NCI-H1930 (cell line): Measurements from ENCODE around the gene SPX.

ENCODE experiments used
- DNase-seq, 2 experiments: peaks; one replicate each; lab custom pipeline; 2025; lab: John Stamatoyannopoulos, UW

SPX gene

DNA sequence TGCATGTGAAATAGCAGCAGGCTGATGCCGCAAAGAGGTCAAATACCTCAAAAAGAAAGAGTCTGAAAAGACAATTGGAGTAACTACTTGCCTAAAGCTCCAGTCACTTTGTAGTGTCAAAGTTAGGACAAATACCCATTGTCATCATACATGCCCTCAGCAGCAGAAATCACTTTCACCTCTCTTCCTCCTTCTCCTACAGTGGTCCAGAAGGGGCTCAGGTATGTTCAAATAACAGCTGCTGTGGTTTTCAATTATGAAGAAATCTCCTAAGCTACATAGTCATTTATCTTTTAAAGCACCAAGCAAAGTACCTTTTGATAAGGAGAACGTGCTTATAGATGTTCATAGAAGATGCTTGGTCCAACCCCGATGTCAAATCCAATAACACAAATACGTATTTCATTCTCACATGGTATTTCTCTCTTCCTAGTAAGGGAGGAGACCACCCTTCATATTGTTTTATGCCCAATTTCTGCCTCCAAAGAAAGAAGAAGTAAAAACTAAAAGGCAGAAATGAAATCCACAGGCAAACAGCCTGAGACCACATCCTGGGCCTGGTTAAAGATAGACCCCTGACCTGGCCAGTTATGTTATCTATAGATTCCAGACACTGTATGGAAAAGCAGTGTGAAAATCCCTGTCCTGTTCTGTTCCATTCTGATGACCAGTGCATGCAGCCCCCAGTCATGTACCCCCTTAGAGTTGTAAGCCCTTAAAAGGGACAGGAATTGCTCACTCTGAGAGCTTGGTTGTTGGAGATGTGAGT, 54.8 kb downstream of the SPX start:
- DNase-seq = no peak
